Psoas muscle (tissue), 8 donors: ENCODE measurements around the gene FYB1. TPM values are rescaled to one million over a fixed set of nuclear protein-coding genes. Genes with fewer than 3 reads are reported as not detected.

Experiments
- ATAC-seq, 4 donors: fragments of 200-7000 bp; cut with Tn5 transposase; one replicate each; pipeline ENCODE4 v1.9.1; 2020; ENCODE audit warnings: moderate library complexity in 3 of 4, mild to moderate bottlenecking in 2 of 4
- DNase-seq, 2 donors: peaks; one replicate each; pipeline ENCODE4 v3.0.0-alpha.2; 2020
- H3K27ac ChIP-seq: fragments of 200-600 bp; one replicate; pipeline ENCODE4 v1.8.0; 2022
- H3K27me3 ChIP-seq, 3 donors: fragments of 200-600 bp in 1 of 3; one replicate each; pipeline versions ENCODE4 v1.6.1 to v1.8.0; 2013 to 2022; ENCODE audit warnings: low read length in 2 of 3, mild to moderate bottlenecking in 2 of 3, moderate library complexity in 1 of 3; ENCODE audit not compliant: insufficient read depth in 3 of 3
- H3K36me3 ChIP-seq, 2 donors: fragments of 200-600 bp in 1 of 2; one replicate each; pipeline versions ENCODE4 v1.6.1 to v1.8.0; 2013 to 2022; ENCODE audit warnings: low read depth in 1 of 2, mild to moderate bottlenecking in 1 of 2, moderate library complexity in 1 of 2; ENCODE audit not compliant: insufficient read depth in 1 of 2
- H3K4me1 ChIP-seq: fragments of 200-600 bp; one replicate; pipeline ENCODE4 v1.8.0; 2022
- H3K4me3 ChIP-seq: fragments of 200-600 bp; one replicate; pipeline ENCODE4 v1.8.0; 2022; ENCODE audit warnings: mild to moderate bottlenecking
- H3K9me3 ChIP-seq: fragments of 200-600 bp; one replicate; pipeline ENCODE4 v1.8.0; 2022
- CTCF ChIP-seq: fragments of 200-600 bp; IDR thresholded peaks from one replicate; pipeline ENCODE4 v1.8.0; 2022; ENCODE audit warnings: antibody characterized with exemption
- whole genome bisulfite sequencing, 3 donors: extraction: QIAGEN DNeasy Blood & Tissue Kit; methylation state at CpG; one replicate each; pipeline versions ENCODE4 v1.1.6 to v1.1.7; 2013; 5-methylcytosine and 5-hydroxymethylcytosine counted together
- intact Hi-C, 2 donors: fragments of 100-400 bp; cut with DNase I; formaldehyde crosslinking; loops; one replicate each; pipeline versions ENCODE4 v1.11.0 to v1.14.2; 2022
- polyA plus RNA-seq, 3 donors: library from polyadenylated mRNA; stranded (reverse); fragments of 200-250 nt; gene quantifications; one replicate each; pipeline ENCODE4 v1.2.3, GENCODE V29; 2013
- total RNA-seq, 4 donors: library from RNA; stranded (reverse); fragmentation: NEBNext Ultra II Directional in 2 of 4; extraction: Animal tissue kit (Norgen Biotek cat#: 25700) in 2 of 4; gene quantifications; one replicate each; pipeline versions ENCODE4 v1.2.1 to v1.2.4, GENCODE V29; 2021 to 2023
- donor health status: healthy with polysubstance abuse.
- donor health status: DM: no; HTN: no; CAD: no; lungs with moderate emphysema.
- donor health status: Bipolar disorder and iron deficiency.
- donor health status: healthy.
- donor health status: DM: yes; HTN: yes; CAD: no.
- donor health status: DM: no; HTN: no; CAD: no.
- donor health status: DM: no; HTN: no; CAD: no.
- donor health status: DM: yes; HTN: yes; CAD: no.

The FYB1 gene
- total and polyA plus RNA-seq, 7 donors, result 0.22 to 3.2 (median 1.3) TPM

DNA sequence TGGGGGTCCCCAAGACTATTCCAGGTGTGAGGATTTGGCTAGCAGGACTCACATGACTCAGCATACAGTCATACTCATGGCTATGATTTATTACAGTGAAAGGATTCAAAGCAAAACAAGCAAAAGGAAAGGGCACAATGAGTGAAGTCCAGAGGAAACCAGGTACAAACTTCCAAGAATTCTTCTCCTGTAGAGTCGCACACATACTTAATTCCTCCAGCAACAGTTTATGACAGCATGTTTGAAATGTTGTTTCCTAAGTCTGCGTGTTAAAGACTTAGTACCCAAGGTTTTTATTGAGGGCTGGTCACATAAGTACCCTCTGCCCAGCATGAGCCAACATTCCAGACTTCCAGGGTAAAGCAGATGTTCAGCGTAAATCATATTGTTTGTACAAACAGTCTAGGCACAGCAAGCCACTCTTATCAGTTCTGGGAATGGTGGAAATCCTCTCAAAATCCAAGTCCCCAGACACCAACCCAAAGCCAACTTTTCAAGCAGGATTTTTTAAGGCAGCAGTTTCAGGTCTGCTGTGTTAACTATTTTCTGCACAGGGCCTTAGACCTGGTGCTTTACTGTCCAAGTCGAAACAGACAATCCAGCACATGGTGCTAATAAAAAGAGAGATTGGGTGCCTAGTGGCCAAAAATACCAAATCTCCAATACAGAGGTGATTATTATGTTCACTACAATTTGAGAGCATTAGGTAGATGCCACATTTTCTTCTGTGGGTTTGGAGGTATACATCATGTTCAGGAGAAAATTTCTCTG lies 126.6 kb downstream of the FYB1 start:
- Histone ChIP-seq H3K36me3 (no peaks in the 10 kb centered on the region), H3K4me1 (no peaks in the 10 kb centered on the region), H3K27ac (no peak overlapping the region), H3K4me3 (no peak overlapping the region), H3K9me3 (peaks cover 3% of the 10 kb centered on the region), H3K27me3 (no peaks in the 10 kb centered on the region)
- no peak for ATAC-seq
- intact Hi-C loops, result no loop called here
- no peak for DNase-seq
- WGBS, 3 donors, result 31 to 43% (median 34%) methylated on average over 4 of the region's 4 CpGs
- TF ChIP-seq CTCF, result no peak

DNA sequence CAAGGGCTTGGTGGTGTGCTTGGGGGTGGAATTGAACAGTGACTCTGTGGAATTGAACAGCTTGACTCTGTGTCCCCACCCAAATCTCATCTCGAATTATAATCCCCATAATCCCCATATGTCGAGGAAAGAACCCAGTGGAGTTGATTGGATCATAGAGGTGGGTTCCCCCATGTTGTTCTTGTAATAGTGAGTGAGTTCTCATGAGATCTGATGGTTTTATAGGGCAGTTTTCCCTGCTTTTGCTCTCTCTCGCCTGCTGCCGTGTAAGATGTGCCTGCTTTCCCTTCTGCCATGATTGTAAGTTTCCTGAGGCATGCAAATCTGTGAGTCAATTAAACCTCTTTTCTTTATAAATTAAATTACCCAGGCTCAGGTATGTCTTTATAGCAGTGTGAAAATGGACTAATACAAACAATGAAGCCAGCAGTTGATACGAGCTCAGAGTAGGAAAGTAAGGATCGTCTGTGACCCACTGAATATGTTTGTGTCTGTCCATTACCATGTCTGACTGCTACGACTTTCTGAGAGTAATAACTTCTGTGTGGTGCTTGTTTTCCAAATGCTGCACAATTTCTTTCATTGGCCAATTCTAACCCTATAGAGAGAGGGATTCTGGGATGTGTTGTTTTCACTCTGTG lies 127.3 kb downstream of the FYB1 start:
- no peak for TF ChIP-seq CTCF
- no peak overlapping the region for H3K4me3 ChIP-seq
- no peaks in the 10 kb centered on the region for H3K36me3 ChIP-seq
- no peak for ATAC-seq
- no peak for DNase-seq
- no peaks in the 10 kb centered on the region for H3K4me1 ChIP-seq
- intact Hi-C loops, result no loop called here
- H3K27ac ChIP-seq, result no peak overlapping the region
- peaks cover 3% of the 10 kb centered on the region for H3K9me3 ChIP-seq
- no peaks in the 10 kb centered on the region for H3K27me3 ChIP-seq
- 67 to 77% (median 71%) methylated on average over 7 of the region's 7 CpGs for WGBS, 3 donors

GRCh38 chr5:39083968-39084367 lies 135.4 kb downstream of the FYB1 start:
- Histone ChIP-seq H3K27me3 (no peaks in the 10 kb centered on the region), H3K9me3 (no peaks in the 10 kb centered on the region), H3K4me1 (peaks cover 5% of the 10 kb centered on the region), H3K27ac (no peak overlapping the region), H3K36me3 (no peaks in the 10 kb centered on the region), H3K4me3 (no peak overlapping the region)
- no peak for ATAC-seq
- intact Hi-C loops, result loop anchor here in 1 of 2 donors (5.0 kb wide), 1 partner anchor 87 kb away; no protein-coding TSS in a partner anchor
- DNase-seq, result no peak
- 84 to 91% (median 85%) methylated on average over 1 of the region's 1 CpG for WGBS, 3 donors
- TF ChIP-seq CTCF, result no peak

DNA sequence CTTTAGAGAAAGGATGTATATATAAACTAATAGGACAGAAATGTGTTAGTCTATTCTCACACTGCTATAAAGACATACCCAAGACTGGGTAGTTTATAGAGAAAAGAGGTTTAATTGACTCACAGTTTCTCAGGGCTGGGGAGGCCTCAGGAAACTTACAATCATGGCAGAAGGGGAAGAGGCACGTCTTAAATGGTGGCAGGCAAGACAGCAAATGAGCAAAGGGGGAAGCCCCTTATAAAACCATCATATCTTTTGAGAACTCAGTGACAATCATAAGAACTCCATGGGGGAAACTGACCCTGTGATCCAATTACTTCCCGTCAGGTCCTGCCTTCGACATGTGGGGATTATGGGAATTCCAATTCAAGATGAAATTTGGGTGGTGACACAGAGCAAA lies 136.4 kb downstream of the FYB1 start:
- H3K27ac ChIP-seq, result no peak overlapping the region
- WGBS, 3 donors, result 89 to 92% (median 91%) methylated on average over 3 of the region's 3 CpGs
- H3K4me3 ChIP-seq, result no peak overlapping the region
- no peak for ATAC-seq
- no peak for TF ChIP-seq CTCF
- intact Hi-C loops, result loop anchor here in 1 of 2 donors (5.0 kb wide), 1 partner anchor 86 kb away; no protein-coding TSS in a partner anchor
- no peaks in the 10 kb centered on the region for H3K36me3 ChIP-seq
- DNase-seq, result no peak
- no peaks in the 10 kb centered on the region for H3K9me3 ChIP-seq
- no peaks in the 10 kb centered on the region for H3K27me3 ChIP-seq
- H3K4me1 ChIP-seq, result peaks cover 5% of the 10 kb centered on the region
